Measurements from ENCODE around the gene CHCHD2.
"Not testable (repeated sequence)": the region's sequence is repeated elsewhere in the genome, so short reads cannot be mapped to it uniquely, and the experiment has no call there.

CHCHD2 gene, protein sequence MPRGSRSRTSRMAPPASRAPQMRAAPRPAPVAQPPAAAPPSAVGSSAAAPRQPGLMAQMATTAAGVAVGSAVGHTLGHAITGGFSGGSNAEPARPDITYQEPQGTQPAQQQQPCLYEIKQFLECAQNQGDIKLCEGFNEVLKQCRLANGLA

GRCh38 chr7:56106108-56107073, at the start of gene CHCHD2:
CHCHD2 (minus strand) TSS chr7:56106476; CDS start chr7:56106413, 63 bp downstream.
- Histone ChIP-seq H3K4me1 (ENCODE audit: insufficient read depth, low read length) (peaks cover 12% of the 10 kb centered on the region), H3K27ac (ENCODE audit: low read depth, low read length) (peak within 1 kb of the TSS; percentile 91), H3K36me3 (ENCODE audit: insufficient read depth, low read length) (peaks cover 26% of the 10 kb centered on the region), H3K27me3 (ENCODE audit: control insufficient read depth in 1 of 2, insufficient read depth in 2 of 2, low read length in 2 of 2) (no peaks in the 10 kb centered on the region), H3K4me3 (ENCODE audit: low read depth in 1 of 2, low read length in 2 of 2) (peak within 1 kb of the TSS; percentile 94 to 98), H3K9ac (ENCODE audit: low read length) (peak within 1 kb of the TSS; percentile 91), H3K9me3 (ENCODE audit: low read length) (no peaks in the 10 kb centered on the region)

DNA sequence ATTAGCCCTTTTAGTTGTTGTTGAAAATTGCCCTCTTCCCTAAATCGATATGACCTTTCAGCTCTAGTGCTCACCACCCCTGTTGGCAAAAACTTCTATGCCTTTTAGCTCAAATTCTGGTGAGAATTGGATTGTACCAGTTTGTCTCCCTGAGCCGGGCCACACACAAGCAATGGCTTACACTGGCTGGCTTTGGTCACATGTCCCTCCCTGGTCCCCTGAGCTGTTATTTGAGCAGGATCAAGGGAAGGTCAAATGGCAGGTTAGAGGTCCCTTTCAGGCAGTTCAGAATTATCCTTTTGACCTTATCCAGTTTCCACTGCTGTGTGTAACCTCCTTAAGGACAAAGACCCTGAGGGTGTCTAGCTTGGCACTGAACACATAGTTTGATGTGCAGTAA, 24.8 kb upstream of the CHCHD2 start:
- not testable (repeated sequence) for H3K27ac ChIP-seq (ENCODE audit: low read depth, low read length); H3K36me3 ChIP-seq (ENCODE audit: insufficient read depth, low read length); H3K27me3 ChIP-seq (ENCODE audit: control insufficient read depth in 1 of 2, insufficient read depth in 2 of 2, low read length in 2 of 2); H3K9me3 ChIP-seq (ENCODE audit: low read length); H3K9ac ChIP-seq (ENCODE audit: low read length); H3K4me3 ChIP-seq (ENCODE audit: low read depth in 1 of 2, low read length in 2 of 2); H3K4me1 ChIP-seq (ENCODE audit: insufficient read depth, low read length)

DNA sequence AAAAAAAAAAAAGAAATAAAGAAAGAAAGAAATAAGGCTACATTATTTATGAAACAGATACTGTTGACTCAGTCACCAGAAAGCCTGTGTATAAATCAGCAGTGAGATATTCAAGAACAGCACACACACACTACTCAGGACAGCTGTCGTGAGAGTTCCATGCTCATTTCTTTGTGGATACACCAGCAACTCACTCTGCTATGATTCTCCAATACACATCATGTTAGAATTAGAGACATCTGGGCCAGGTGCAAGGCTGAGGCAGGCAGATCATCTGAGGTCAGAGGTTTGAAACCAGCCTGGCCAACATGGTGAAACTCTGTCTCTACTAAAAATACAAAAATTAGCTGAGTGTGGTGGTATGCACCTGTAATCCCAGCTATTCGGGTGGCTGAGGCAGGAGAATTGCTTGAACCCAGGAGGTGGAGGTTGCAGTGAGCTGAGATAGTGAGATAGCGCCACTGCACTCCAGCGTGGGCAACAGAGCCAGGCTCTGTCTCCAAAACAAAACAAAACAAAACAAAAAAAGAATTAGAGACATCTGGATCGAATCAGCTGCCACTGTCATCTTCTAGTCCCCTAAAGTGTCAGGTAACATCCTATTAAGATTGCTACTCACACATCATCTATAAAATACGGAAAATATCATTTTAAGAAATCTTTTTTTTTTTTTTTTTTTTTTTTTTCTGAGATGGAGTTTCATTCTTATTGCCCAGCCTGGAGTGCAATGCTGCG, 21.1 kb upstream of the CHCHD2 start:
- H3K9ac ChIP-seq (ENCODE audit: low read length): no peak overlapping the region
- H3K27ac ChIP-seq (ENCODE audit: low read depth, low read length): no peak overlapping the region
- no peak overlapping the region for H3K4me3 ChIP-seq (ENCODE audit: low read depth in 1 of 2, low read length in 2 of 2)
- no peaks in the 10 kb centered on the region for H3K9me3 ChIP-seq (ENCODE audit: low read length)
- H3K27me3 ChIP-seq (ENCODE audit: control insufficient read depth in 1 of 2, insufficient read depth in 2 of 2, low read length in 2 of 2): no peaks in the 10 kb centered on the region
- H3K36me3 ChIP-seq (ENCODE audit: insufficient read depth, low read length): no peaks in the 10 kb centered on the region
- H3K4me1 ChIP-seq (ENCODE audit: insufficient read depth, low read length): no peaks in the 10 kb centered on the region

DNA sequence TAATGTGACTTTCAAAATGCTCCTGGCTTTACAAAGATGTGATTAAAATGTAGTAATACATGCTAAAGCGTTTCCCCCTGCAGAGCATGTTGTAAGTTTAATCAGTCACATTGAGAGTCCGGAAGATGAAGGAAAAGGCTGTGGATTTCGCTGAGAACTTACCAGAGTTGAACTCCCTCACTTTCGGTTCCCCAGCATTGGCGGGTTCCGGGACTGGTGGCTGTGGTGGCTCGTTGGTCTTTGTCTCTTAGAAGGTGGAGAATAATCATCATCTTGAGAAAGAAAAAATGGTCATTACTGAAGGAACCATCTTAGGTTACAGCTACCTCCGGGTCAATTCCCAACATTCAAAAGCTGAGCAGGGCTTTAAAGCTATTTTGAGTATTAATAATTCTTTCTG, 19.6 kb upstream of the CHCHD2 start:
- Histone ChIP-seq H3K4me3 (ENCODE audit: low read depth in 1 of 2, low read length in 2 of 2) (no peak overlapping the region), H3K4me1 (ENCODE audit: insufficient read depth, low read length) (no peaks in the 10 kb centered on the region)

GRCh38 chr7:56124981-56125380, 18.7 kb upstream of the CHCHD2 start:
- Histone ChIP-seq H3K4me1 (ENCODE audit: insufficient read depth, low read length) (no peaks in the 10 kb centered on the region), H3K27me3 (ENCODE audit: control insufficient read depth in 1 of 2, insufficient read depth in 2 of 2, low read length in 2 of 2) (no peaks in the 10 kb centered on the region), H3K36me3 (ENCODE audit: insufficient read depth, low read length) (no peaks in the 10 kb centered on the region), H3K27ac (ENCODE audit: low read depth, low read length) (no peak overlapping the region), H3K4me3 (ENCODE audit: low read depth in 1 of 2, low read length in 2 of 2) (no peak overlapping the region), H3K9ac (ENCODE audit: low read length) (no peak overlapping the region), H3K9me3 (ENCODE audit: low read length) (no peaks in the 10 kb centered on the region)

More for the DNA sequence above, 19.6 kb upstream of the CHCHD2 start:
- Histone ChIP-seq H3K9ac (ENCODE audit: low read length) (no peak overlapping the region), H3K27ac (ENCODE audit: low read depth, low read length) (no peak overlapping the region), H3K9me3 (ENCODE audit: low read length) (no peaks in the 10 kb centered on the region), H3K36me3 (ENCODE audit: insufficient read depth, low read length) (no peaks in the 10 kb centered on the region), H3K27me3 (ENCODE audit: control insufficient read depth in 1 of 2, insufficient read depth in 2 of 2, low read length in 2 of 2) (no peaks in the 10 kb centered on the region)

- Histone ChIP-seq H3K9me3 (ENCODE audit: low read length) (no peaks in the 10 kb centered on the region), H3K36me3 (ENCODE audit: insufficient read depth, low read length) (no peaks in the 10 kb centered on the region), H3K27me3 (ENCODE audit: control insufficient read depth in 1 of 2, insufficient read depth in 2 of 2, low read length in 2 of 2) (peaks cover 0 to 7% of the 10 kb centered on the region in 2 donors), H3K27ac (ENCODE audit: low read depth, low read length) (no peak overlapping the region), H3K4me3 (ENCODE audit: low read depth in 1 of 2, low read length in 2 of 2) (no peak overlapping the region), H3K4me1 (ENCODE audit: insufficient read depth, low read length) (no peaks in the 10 kb centered on the region), H3K9ac (ENCODE audit: low read length) (no peak overlapping the region)
Measured at GRCh38 chr7:56121440-56121839, 15.2 kb upstream of the CHCHD2 start.

DNA sequence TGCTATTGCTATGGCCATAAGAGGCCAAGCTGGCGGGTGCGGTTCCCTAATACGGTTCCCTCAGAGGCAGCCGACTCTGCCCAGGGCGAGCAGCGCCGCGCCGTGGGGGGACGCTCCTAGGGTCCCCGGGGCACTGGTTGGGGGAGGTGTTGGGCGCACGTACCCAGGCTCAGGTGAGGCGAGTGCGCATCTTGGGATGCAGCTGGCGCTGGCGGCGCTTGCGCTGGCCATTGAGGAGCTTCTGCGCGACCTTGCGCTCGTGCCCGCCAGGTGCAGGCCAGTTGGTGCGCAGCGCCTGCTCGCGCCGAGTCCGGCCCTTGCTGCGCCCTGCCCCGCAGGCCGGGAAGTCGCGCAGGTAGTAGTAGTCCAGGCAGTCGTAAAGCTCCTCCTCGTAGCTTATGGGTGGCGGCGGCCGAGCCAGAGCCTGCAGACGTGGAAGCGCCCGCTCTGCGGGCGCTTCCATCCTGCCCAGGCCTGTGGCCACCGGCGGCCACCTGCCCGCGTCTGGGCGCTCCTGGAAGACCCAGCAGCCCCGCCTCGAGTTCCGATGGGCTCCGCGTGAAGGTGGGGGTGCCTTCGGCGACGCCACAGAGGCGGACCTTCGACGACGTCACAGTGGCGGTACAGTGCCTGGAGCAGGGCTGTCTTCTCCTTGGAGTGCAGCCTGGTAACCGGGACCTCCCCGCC, 9.7 kb upstream of the CHCHD2 start, which contains the start of gene NUPR2:
NUPR2 (minus strand) TSS at position 566 of the 687 bp plus-strand sequence; CDS start at position 463, 103 bp downstream.
- Histone ChIP-seq H3K4me1 (ENCODE audit: insufficient read depth, low read length) (no peaks in the 10 kb centered on the region), H3K4me3 (ENCODE audit: low read depth in 1 of 2, low read length in 2 of 2) (no peak within 1 kb of the TSS), H3K36me3 (ENCODE audit: insufficient read depth, low read length) (no peaks in the 10 kb centered on the region), H3K27ac (ENCODE audit: low read depth, low read length) (no peak within 1 kb of the TSS), H3K9ac (ENCODE audit: low read length) (no peak within 1 kb of the TSS), H3K9me3 (ENCODE audit: low read length) (no peaks in the 10 kb centered on the region), H3K27me3 (ENCODE audit: control insufficient read depth in 1 of 2, insufficient read depth in 2 of 2, low read length in 2 of 2) (peaks cover 0 to 15% of the 10 kb centered on the region in 2 donors)

DNA sequence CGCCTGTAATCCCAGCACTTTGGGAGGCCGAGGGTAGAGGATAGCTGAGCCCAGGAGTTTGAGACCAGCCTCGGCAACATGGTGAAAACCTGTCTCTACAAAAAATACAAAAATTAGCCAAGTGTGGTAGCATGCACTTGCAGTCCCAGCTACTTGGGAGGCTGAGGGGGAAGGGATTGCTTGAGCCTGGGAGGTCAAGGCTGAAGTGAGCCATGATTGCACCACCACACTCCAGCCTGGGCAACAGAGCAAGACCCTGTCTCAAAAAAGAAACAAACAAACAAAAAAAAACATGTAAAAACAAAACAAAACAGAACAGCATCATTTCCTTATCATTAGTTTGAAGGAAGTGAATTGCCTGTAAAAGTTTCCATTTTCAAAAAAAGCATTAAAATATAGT, 6.0 kb upstream of the CHCHD2 start:
- not testable (repeated sequence) for H3K4me1 ChIP-seq (ENCODE audit: insufficient read depth, low read length); H3K36me3 ChIP-seq (ENCODE audit: insufficient read depth, low read length); H3K9ac ChIP-seq (ENCODE audit: low read length); H3K27ac ChIP-seq (ENCODE audit: low read depth, low read length); H3K9me3 ChIP-seq (ENCODE audit: low read length); H3K4me3 ChIP-seq (ENCODE audit: low read depth in 1 of 2, low read length in 2 of 2)
- peaks cover 0 to 15% of the 10 kb centered on the region in 2 donors for H3K27me3 ChIP-seq (ENCODE audit: control insufficient read depth in 1 of 2, insufficient read depth in 2 of 2, low read length in 2 of 2)

DNA sequence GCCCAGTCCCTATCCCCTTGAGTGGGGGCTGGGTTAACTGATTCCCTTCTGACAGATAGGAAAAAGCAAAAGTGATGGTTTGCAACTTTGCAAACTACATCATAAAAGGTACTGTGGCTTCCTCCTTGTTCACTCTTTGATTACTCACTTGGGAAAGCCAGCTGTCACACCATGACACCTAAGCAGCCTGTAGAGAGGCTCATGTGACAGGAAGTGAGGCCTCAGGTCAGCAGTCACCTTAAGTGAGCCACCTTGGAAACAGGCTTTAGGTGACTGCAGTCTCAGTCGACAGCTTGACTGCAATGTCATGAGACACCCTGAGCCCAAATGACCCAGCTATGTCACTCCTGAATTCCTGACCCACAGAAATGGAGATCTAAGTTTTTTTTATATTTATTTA, 4.3 kb upstream of the CHCHD2 start:
- Histone ChIP-seq H3K27ac (ENCODE audit: low read depth, low read length) (no peak overlapping the region), H3K4me1 (ENCODE audit: insufficient read depth, low read length) (peaks cover 4% of the 10 kb centered on the region), H3K4me3 (ENCODE audit: low read depth in 1 of 2, low read length in 2 of 2) (no peak overlapping the region), H3K9ac (ENCODE audit: low read length) (no peak overlapping the region), H3K27me3 (ENCODE audit: control insufficient read depth in 1 of 2, insufficient read depth in 2 of 2, low read length in 2 of 2) (peaks cover 0 to under 1% of the 10 kb centered on the region in 2 donors), H3K36me3 (ENCODE audit: insufficient read depth, low read length) (no peaks in the 10 kb centered on the region), H3K9me3 (ENCODE audit: low read length) (no peaks in the 10 kb centered on the region)

GRCh38 chr7:56107954-56108258, 1.6 kb upstream of the CHCHD2 start:
- peaks cover 12% of the 10 kb centered on the region for H3K4me1 ChIP-seq (ENCODE audit: insufficient read depth, low read length)
- H3K36me3 ChIP-seq (ENCODE audit: insufficient read depth, low read length): peaks cover 11% of the 10 kb centered on the region
- no peaks in the 10 kb centered on the region for H3K27me3 ChIP-seq (ENCODE audit: control insufficient read depth in 1 of 2, insufficient read depth in 2 of 2, low read length in 2 of 2)
- H3K9me3 ChIP-seq (ENCODE audit: low read length): no peaks in the 10 kb centered on the region
- no peak overlapping the region for H3K4me3 ChIP-seq (ENCODE audit: low read depth in 1 of 2, low read length in 2 of 2)
- no peak overlapping the region for H3K27ac ChIP-seq (ENCODE audit: low read depth, low read length)
- no peak overlapping the region for H3K9ac ChIP-seq (ENCODE audit: low read length)

DNA sequence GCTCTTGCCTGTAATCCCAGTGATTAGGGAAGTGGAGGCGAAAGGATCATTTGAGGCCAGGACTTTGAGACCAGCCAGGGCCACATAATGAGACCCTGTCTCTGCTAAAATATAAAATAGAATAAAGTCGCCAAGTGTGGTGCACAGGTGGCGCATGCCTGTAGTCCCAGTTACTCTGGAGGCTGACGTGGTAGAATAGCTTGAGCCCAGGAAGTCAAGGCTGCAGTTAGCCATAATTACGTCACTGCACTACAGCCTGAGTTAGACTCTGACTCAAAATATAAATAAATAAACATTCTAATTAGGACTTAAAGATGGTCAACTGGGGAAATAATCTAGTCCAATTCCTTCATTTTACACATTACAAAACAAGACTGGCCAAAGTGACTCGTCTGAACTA, 768 bp downstream of the CHCHD2 start:
- H3K27me3 ChIP-seq (ENCODE audit: control insufficient read depth in 1 of 2, insufficient read depth in 2 of 2, low read length in 2 of 2): no peaks in the 10 kb centered on the region
- peak overlapping the region; percentile 91 for H3K27ac ChIP-seq (ENCODE audit: low read depth, low read length)
- peaks cover 35% of the 10 kb centered on the region for H3K36me3 ChIP-seq (ENCODE audit: insufficient read depth, low read length)
- H3K9ac ChIP-seq (ENCODE audit: low read length): peak overlapping the region; percentile 91
- peak overlapping the region; percentile 94 to 98 for H3K4me3 ChIP-seq (ENCODE audit: low read depth in 1 of 2, low read length in 2 of 2)
- no peaks in the 10 kb centered on the region for H3K9me3 ChIP-seq (ENCODE audit: low read length)
- H3K4me1 ChIP-seq (ENCODE audit: insufficient read depth, low read length): peaks cover 12% of the 10 kb centered on the region
